Upper lobe of left lung (tissue), 6 donors: ENCODE results near the gene SEMA6D. TPM values are rescaled to one million over a fixed set of nuclear protein-coding genes. Genes with fewer than 3 reads are reported as not detected.

Experiments
- ATAC-seq, 2 donors: fragments of 200-7000 bp; cut with Tn5 transposase; one replicate each; pipeline ENCODE4 v1.9.1; 2022; ENCODE audit warnings: mild to moderate bottlenecking in 2 of 2, moderate library complexity in 2 of 2; ENCODE audit not compliant: low FRiP score in 2 of 2
- DNase-seq, 2 donors: peaks; one replicate each; pipeline ENCODE4 v3.0.0-alpha.2; 2019 to 2020
- H3K27ac ChIP-seq, 4 donors: fragments of 200-600 bp; sonication (generic); one replicate each; pipeline ENCODE4 v1.5.1; 2016 to 2019
- H3K27me3 ChIP-seq, 4 donors: fragments of 200-600 bp; sonication (generic); one replicate each; pipeline ENCODE4 v1.5.1; 2017 to 2019
- H3K36me3 ChIP-seq, 4 donors: fragments of 200-600 bp; sonication (generic); one replicate each; pipeline ENCODE4 v1.5.1; 2016 to 2019
- H3K4me1 ChIP-seq, 4 donors: fragments of 200-600 bp; sonication (generic); one replicate each; pipeline ENCODE4 v1.5.1; 2018 to 2019
- H3K4me3 ChIP-seq, 4 donors: fragments of 200-600 bp; sonication (generic); one replicate each; pipeline ENCODE4 v1.5.1; 2017 to 2019; ENCODE audit warnings: mild to moderate bottlenecking in 2 of 4, moderate library complexity in 1 of 4
- H3K9me3 ChIP-seq, 4 donors: fragments of 200-600 bp; sonication (generic); one replicate each; pipeline ENCODE4 v1.5.1; 2018 to 2019
- EP300 ChIP-seq, 4 donors: sonication (generic); formaldehyde crosslinking; IDR thresholded peaks; one replicate each; pipeline ENCODE4 v1.5.1; 2017; ENCODE audit warnings: antibody characterized with exemption in 4 of 4, control low read depth in 2 of 4
- POLR2A ChIP-seq, 4 donors: fragments of 450-650 bp; IDR thresholded peaks; one replicate each; pipeline ENCODE4 v1.5.1; 2016 to 2017; ENCODE audit warnings: antibody characterized with exemption in 4 of 4, mild to moderate bottlenecking in 2 of 4
- POLR2AphosphoS5 ChIP-seq, 2 donors: sonication (generic); formaldehyde crosslinking; IDR thresholded peaks; one replicate each; pipeline ENCODE4 v1.5.1; 2017; ENCODE audit warnings: antibody characterized with exemption in 2 of 2
- WGBS, 2 donors: methylation state at CpG; one replicate each; pipeline ENCODE4 v1.1.5; 2017 to 2018; 5-methylcytosine and 5-hydroxymethylcytosine counted together
- total RNA-seq, 6 donors: library from RNA; depleted of rRNA in 4 of 6; stranded (reverse); fragments of >200 nt in 4 of 6; gene quantifications; one replicate each; pipeline versions ENCODE4 v1.1.0 to v1.2.1, GENCODE V29; 2016 to 2021
- TF ChIP-seq, protein P1 (sequence below), 6 experiments: fragments of 450-650 bp in 4 of 6; fragments of 200-600 bp in 2 of 6; sonication (generic) in 2 of 6; IDR thresholded peaks; one replicate each; pipeline ENCODE4 v1.5.1; 2016 to 2019; ENCODE audit warnings: antibody characterized with exemption in 6 of 6
- donor health status: DM: no; HTN: no; CAD: no; lungs with moderate emphysema.
- donor health status: DM: no; HTN: yes; CAD: no; lungs with severe emphysema.

Gene SEMA6D
- total RNA-seq, 6 donors from 2014 or later, result 6.9 to 10.5 (median 9.0) TPM

DNA sequence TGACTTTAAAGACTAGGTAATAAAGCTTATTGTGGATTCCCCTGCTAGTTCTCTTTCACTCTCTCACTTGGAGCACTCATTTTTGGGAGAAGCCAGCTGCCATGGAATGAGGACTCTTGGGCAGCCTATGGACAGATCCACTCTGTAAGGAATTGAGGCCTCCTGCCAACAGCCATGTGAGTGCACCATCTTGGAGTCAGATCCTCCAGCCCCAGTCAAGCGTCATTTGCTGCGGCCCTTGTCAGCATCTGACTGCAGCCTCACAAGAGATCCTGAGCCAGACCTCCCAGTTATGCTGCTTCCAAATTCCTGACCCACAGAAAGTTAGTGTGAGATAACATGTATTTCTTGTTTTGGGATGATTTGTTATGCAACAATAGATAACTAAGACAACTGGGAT, 101.9 kb downstream of the SEMA6D start:
- 90 to 93% methylated on average over 2 of the region's 2 CpGs for WGBS, 2 donors
- no peak overlapping the region for H3K27ac ChIP-seq
- DNase-seq (no peak), ATAC-seq (no peak)
- no peak overlapping the region for H3K4me3 ChIP-seq
- H3K27me3 ChIP-seq, result no peaks in the 10 kb centered on the region
- H3K9me3 ChIP-seq, result no peaks in the 10 kb centered on the region
- TF ChIP-seq POLR2A (IDR thresholded peaks at IDR 0.05), result no peak
- no peaks in the 10 kb centered on the region for H3K4me1 ChIP-seq
- H3K36me3 ChIP-seq, result no peaks in the 10 kb centered on the region

DNA sequence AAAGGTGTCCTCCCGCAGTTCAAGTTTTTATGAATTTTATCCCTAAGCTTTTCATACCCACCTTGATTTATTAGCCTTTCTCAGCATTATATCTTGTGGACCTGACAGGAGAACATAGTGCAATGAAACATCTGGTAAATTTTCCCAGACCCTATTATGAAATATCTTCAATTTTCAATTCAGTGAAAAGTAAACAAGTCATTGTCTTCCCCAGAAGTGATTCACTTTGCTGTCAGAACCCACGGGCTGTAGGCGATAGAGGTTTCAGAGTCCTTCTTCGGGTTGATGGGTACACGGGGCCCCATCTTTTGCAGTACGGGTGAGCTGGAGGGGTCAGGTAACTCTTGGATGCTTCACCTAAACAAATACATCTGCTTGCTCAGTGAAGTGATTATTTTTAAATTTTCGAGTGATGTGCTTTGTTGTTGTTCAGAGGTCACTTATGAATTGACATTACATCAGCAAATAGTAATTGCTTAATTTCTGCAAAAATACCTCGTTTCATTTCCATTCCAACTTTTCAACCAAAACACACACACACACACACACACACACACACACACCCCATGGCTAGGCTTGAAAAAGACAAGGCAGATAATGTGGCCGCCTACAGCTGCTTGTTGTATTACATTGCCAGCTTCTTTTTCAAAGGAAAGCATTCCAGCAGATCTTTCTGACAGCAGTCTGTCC, 102.9 kb downstream of the SEMA6D start:
- 66 to 68% methylated on average over 9 of the region's 9 CpGs for WGBS, 2 donors
- H3K27me3 ChIP-seq, result no peaks in the 10 kb centered on the region
- H3K27ac ChIP-seq, result no peak overlapping the region
- H3K9me3 ChIP-seq, result no peaks in the 10 kb centered on the region
- H3K4me1 ChIP-seq, result no peaks in the 10 kb centered on the region
- H3K4me3 ChIP-seq, result no peak overlapping the region
- TF ChIP-seq POLR2A (IDR thresholded peaks at IDR 0.05) (no peak), EP300 (IDR thresholded peaks at IDR 0.05) (no peak), POLR2AphosphoS5 (IDR thresholded peaks at IDR 0.05) (no peak)
- TF ChIP-seq, protein P1, sequence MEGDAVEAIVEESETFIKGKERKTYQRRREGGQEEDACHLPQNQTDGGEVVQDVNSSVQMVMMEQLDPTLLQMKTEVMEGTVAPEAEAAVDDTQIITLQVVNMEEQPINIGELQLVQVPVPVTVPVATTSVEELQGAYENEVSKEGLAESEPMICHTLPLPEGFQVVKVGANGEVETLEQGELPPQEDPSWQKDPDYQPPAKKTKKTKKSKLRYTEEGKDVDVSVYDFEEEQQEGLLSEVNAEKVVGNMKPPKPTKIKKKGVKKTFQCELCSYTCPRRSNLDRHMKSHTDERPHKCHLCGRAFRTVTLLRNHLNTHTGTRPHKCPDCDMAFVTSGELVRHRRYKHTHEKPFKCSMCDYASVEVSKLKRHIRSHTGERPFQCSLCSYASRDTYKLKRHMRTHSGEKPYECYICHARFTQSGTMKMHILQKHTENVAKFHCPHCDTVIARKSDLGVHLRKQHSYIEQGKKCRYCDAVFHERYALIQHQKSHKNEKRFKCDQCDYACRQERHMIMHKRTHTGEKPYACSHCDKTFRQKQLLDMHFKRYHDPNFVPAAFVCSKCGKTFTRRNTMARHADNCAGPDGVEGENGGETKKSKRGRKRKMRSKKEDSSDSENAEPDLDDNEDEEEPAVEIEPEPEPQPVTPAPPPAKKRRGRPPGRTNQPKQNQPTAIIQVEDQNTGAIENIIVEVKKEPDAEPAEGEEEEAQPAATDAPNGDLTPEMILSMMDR (IDR thresholded peaks at IDR 0.05), result no peak
- DNase-seq (no peak), ATAC-seq (no peak)
- H3K36me3 ChIP-seq, result no peaks in the 10 kb centered on the region

DNA sequence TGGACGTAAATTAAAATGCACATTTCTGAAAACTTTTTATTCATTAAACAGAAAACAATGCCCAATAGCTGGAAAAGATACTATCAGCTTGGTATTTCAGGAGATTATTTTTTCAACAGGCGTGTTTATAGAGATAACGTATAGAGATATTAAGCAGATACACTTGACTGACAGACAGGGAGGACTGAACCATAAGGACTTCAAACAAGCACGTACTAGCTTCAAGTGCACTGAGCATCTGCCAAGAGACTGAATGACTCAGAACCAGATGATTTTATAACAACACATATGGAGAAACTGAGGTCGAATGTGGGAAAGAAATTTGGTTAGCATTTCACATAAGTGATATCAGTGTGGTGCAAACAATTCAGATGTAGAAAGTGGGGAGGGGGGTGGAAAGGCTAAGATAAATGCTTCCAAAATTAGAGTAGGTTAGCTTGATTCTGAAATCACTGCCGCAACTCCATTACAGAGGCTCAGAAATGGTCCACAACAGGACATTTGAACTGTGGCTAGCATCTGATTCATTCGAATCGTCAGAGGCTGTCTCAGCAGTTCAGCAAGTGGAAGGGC, 103.5 kb downstream of the SEMA6D start:
- no peak for TF ChIP-seq POLR2AphosphoS5 (IDR thresholded peaks at IDR 0.05)
- no peak for TF ChIP-seq POLR2A (IDR thresholded peaks at IDR 0.05)
- no peaks in the 10 kb centered on the region for H3K4me1 ChIP-seq
- DNase-seq (no peak), ATAC-seq (peak in 1 of 2 donors; percentile 49)
- 58 to 63% methylated on average over 8 of the region's 8 CpGs for WGBS, 2 donors
- H3K9me3 ChIP-seq, result no peaks in the 10 kb centered on the region
- no peaks in the 10 kb centered on the region for H3K27me3 ChIP-seq
- H3K27ac ChIP-seq, result no peak overlapping the region
- no peaks in the 10 kb centered on the region for H3K36me3 ChIP-seq
- no peak overlapping the region for H3K4me3 ChIP-seq

DNA sequence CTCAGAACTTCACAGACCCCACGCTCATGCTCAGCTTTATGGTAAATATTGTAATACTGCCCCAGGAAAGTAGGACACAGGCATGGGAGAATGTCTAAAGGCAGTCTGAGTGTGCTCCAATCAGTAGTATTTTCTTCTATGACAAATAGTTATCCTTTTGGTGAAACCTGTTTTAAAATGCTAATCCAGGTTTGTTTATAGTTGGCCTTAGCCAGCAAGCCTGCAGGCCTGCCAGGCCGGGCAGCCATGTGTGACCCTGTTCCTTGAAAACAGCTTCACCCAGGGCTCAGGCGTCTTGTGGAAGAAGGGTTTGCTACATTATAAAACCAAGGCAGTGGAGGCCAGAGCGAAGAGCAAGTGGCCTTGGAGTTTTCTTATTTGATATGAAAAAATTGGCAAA, 104.7 kb downstream of the SEMA6D start:
- DNase-seq (peak in 1 of 2 donors; percentile 2), ATAC-seq (no peak)
- no peak overlapping the region for H3K27ac ChIP-seq
- H3K9me3 ChIP-seq, result no peaks in the 10 kb centered on the region
- H3K4me3 ChIP-seq, result no peak overlapping the region
- no peaks in the 10 kb centered on the region for H3K36me3 ChIP-seq
- H3K4me1 ChIP-seq, result no peaks in the 10 kb centered on the region
- TF ChIP-seq POLR2A (IDR thresholded peaks at IDR 0.05) (no peak), POLR2AphosphoS5 (IDR thresholded peaks at IDR 0.05) (no peak)
- TF ChIP-seq, protein P1 (IDR thresholded peaks at IDR 0.05), result no peak
- 84 to 92% methylated on average over 4 of the region's 4 CpGs for WGBS, 2 donors
- H3K27me3 ChIP-seq, result no peaks in the 10 kb centered on the region
